Measurements from ENCODE around the gene ADCY6. TPM values are rescaled to one million over a fixed set of nuclear protein-coding genes. Genes with fewer than 3 reads are reported as not detected.
A peak's percentile ranks its signal among the peaks of the same experiment; 100 is the strongest.
"Not testable (repeated sequence)": the region's sequence is repeated elsewhere in the genome, so short reads cannot be mapped to it uniquely, and the experiment has no call there.

The ADCY6 gene
- polyA plus RNA-seq, 6 donors from 2014 or later = not detected

GRCh38 chr12:48739618-48740269, 49.1 kb downstream of the ADCY6 start:
- H3K27me3 Mint-ChIP-seq = peaks cover 17 to 25% (median 21%) of the 10 kb centered on the region in 3 donors
- no peak for ATAC-seq (ENCODE audit: low read depth in 2 of 2)
- no peaks in the 10 kb centered on the region for H3K36me3 Mint-ChIP-seq
- H3K4me1 Mint-ChIP-seq = no peaks in the 10 kb centered on the region
- no peaks in the 10 kb centered on the region for H3K9me3 Mint-ChIP-seq
- no peak for DNase-seq
- peak overlapping the region in 1 of 6 donors; percentile 72 for H3K27ac Mint-ChIP-seq
- no peak overlapping the region for H3K4me3 Mint-ChIP-seq

- Mint-ChIP-seq H3K4me3 (no peak overlapping the region), H3K4me1 (no peaks in the 10 kb centered on the region), H3K9me3 (no peaks in the 10 kb centered on the region), H3K36me3 (no peaks in the 10 kb centered on the region), H3K27me3 (peaks cover 17 to 25% (median 21%) of the 10 kb centered on the region in 3 donors), H3K27ac (peak overlapping the region in 1 of 6 donors; percentile 28)
- ATAC-seq (ENCODE audit: low read depth in 2 of 2) = no peak
- no peak for DNase-seq
Observed at GRCh38 chr12:48736456-48736855, 52.4 kb downstream of the ADCY6 start.

- H3K27me3 Mint-ChIP-seq = peaks cover 12 to 21% (median 14%) of the 10 kb centered on the region in 3 donors
- no peak for ATAC-seq (ENCODE audit: low read depth in 2 of 2)
Observed at GRCh38 chr12:48728807-48729206, 60.1 kb downstream of the ADCY6 start.

GRCh38 chr12:48720737-48721136, 68.2 kb downstream of the ADCY6 start:
- not testable (repeated sequence) for DNase-seq
- peak overlapping the region in 1 of 8 donors; percentile 76 for H3K4me3 Mint-ChIP-seq

More at GRCh38 chr12:48728807-48729206, 60.1 kb downstream of the ADCY6 start:
- Mint-ChIP-seq H3K4me3 (no peak overlapping the region), H3K9me3 (no peaks in the 10 kb centered on the region), H3K27ac (no peak overlapping the region), H3K36me3 (no peaks in the 10 kb centered on the region), H3K4me1 (no peaks in the 10 kb centered on the region)
- DNase-seq = no peak

GRCh38 chr12:48720171-48720570, 68.7 kb downstream of the ADCY6 start:
- not testable (repeated sequence) for DNase-seq; H3K27ac Mint-ChIP-seq; ATAC-seq (ENCODE audit: low read depth in 2 of 2)
- peaks cover 0 to 19% (median 7%) of the 10 kb centered on the region in 3 donors for H3K27me3 Mint-ChIP-seq
- peaks cover 14 to 25% (median 16%) of the 10 kb centered on the region in 3 donors for H3K4me1 Mint-ChIP-seq
- peaks cover 5 to 27% (median 12%) of the 10 kb centered on the region in 7 donors for H3K9me3 Mint-ChIP-seq
- peaks cover 9 to 19% of the 10 kb centered on the region in 2 donors for H3K36me3 Mint-ChIP-seq
- peak overlapping the region in 1 of 8 donors; percentile 76 for H3K4me3 Mint-ChIP-seq

More at GRCh38 chr12:48720737-48721136, 68.2 kb downstream of the ADCY6 start:
- Mint-ChIP-seq H3K9me3 (peaks cover 5 to 27% (median 12%) of the 10 kb centered on the region in 7 donors), H3K36me3 (peaks cover 9 to 19% of the 10 kb centered on the region in 2 donors), H3K4me1 (peaks cover 12 to 19% (median 15%) of the 10 kb centered on the region in 3 donors), H3K27me3 (peaks cover 4 to 22% (median 10%) of the 10 kb centered on the region in 3 donors)
- H3K27ac Mint-ChIP-seq; ATAC-seq (ENCODE audit: low read depth in 2 of 2): not testable (repeated sequence)

- H3K27ac Mint-ChIP-seq = peak overlapping the region in 1 of 6 donors; percentile 99
- peak overlapping the region in 2 of 8 donors; percentile 41 to 69 for H3K4me3 Mint-ChIP-seq
- ATAC-seq (ENCODE audit: low read depth in 2 of 2); DNase-seq: not testable (repeated sequence)
- peaks cover 14 to 36% (median 22%) of the 10 kb centered on the region in 3 donors for H3K4me1 Mint-ChIP-seq
- peaks cover 9 to 19% of the 10 kb centered on the region in 2 donors for H3K36me3 Mint-ChIP-seq
- H3K9me3 Mint-ChIP-seq = peaks cover 5 to 27% (median 12%) of the 10 kb centered on the region in 7 donors
- H3K27me3 Mint-ChIP-seq = peaks cover 0 to 19% (median 7%) of the 10 kb centered on the region in 3 donors
Observed at GRCh38 chr12:48719002-48719401, 69.9 kb downstream of the ADCY6 start.

- peaks cover 14 to 27% of the 10 kb centered on the region in 2 donors for H3K36me3 Mint-ChIP-seq
- DNase-seq = no peak
- no peak for ATAC-seq (ENCODE audit: low read depth in 2 of 2)
Observed at GRCh38 chr12:48717252-48717695, 71.6 kb downstream of the ADCY6 start.

GRCh38 chr12:48716493-48717251, 72.2 kb downstream of the ADCY6 start, which contains the start of gene CCNT1:
TSS of gene CCNT1 (minus strand) at chr12:48716707. CDS start at chr12:48716675, 32 bp downstream.
- ATAC-seq (ENCODE audit: low read depth in 2 of 2) (peak; percentile 85), DNase-seq (peak; percentile 98)
- peaks cover 14 to 27% of the 10 kb centered on the region in 2 donors for H3K36me3 Mint-ChIP-seq
- H3K27me3 Mint-ChIP-seq = peaks cover 0 to 19% (median 7%) of the 10 kb centered on the region in 3 donors
- H3K4me3 Mint-ChIP-seq = peak within 1 kb of the TSS; percentile 80 to 98 (median 94)
- peaks cover 21 to 44% (median 30%) of the 10 kb centered on the region in 3 donors for H3K4me1 Mint-ChIP-seq
- peak within 1 kb of the TSS; percentile 98 to 100 (median 99) for H3K27ac Mint-ChIP-seq
- H3K9me3 Mint-ChIP-seq = peaks cover 5 to 26% (median 12%) of the 10 kb centered on the region in 7 donors

More at GRCh38 chr12:48717252-48717695, 71.6 kb downstream of the ADCY6 start:
- Mint-ChIP-seq H3K4me3 (peak overlapping the region; percentile 80 to 98 (median 94)), H3K27ac (peak overlapping the region; percentile 98 to 100 (median 99)), H3K4me1 (peaks cover 21 to 44% (median 30%) of the 10 kb centered on the region in 3 donors), H3K9me3 (peaks cover 5 to 27% (median 12%) of the 10 kb centered on the region in 7 donors), H3K27me3 (peaks cover 0 to 19% (median 7%) of the 10 kb centered on the region in 3 donors)

Other genes with a start within 250 kb of the ADCY6 start
- not detected for gene LALBA, start 219.0 kb downstream of the ADCY6 start, polyA plus RNA-seq (ENCODE audit: low read depth in 6 of 6)
- 10 to 100 TPM; 32.5 to 65.2 (median 41.3) TPM for gene KANSL2, start 106.9 kb downstream of the ADCY6 start, polyA plus RNA-seq (ENCODE audit: low read depth in 6 of 6)
- gene CCNT1, start 72.4 kb downstream of the ADCY6 start, polyA plus RNA-seq (ENCODE audit: low read depth in 6 of 6) = 10 to 100 TPM; 13.8 to 34.5 (median 26.4) TPM
- 1 to 10 TPM in 1 of 6 donors, under 1 TPM in 2, not detected in 3; 0.17 to 1.0 (median 0.23) TPM for gene CACNB3, start 29.4 kb upstream of the ADCY6 start, polyA plus RNA-seq (ENCODE audit: low read depth in 6 of 6)
- gene DDX23, start 63.1 kb upstream of the ADCY6 start, polyA plus RNA-seq (ENCODE audit: low read depth in 6 of 6) = 10 to 100 TPM in 5 of 6 donors, 1 to 10 TPM in 1; 9.1 to 51.3 (median 29.9) TPM
- gene RND1, start 76.8 kb upstream of the ADCY6 start, polyA plus RNA-seq (ENCODE audit: low read depth in 6 of 6) = 1 to 10 TPM; 2.0 to 3.8 (median 3.0) TPM
- 10 to 100 TPM; 29.3 to 35.6 (median 32.7) TPM for gene FKBP11, start 136.4 kb upstream of the ADCY6 start, polyA plus RNA-seq (ENCODE audit: low read depth in 6 of 6)
- gene ARF3, start 168.4 kb upstream of the ADCY6 start, polyA plus RNA-seq (ENCODE audit: low read depth in 6 of 6) = 10 to 100 TPM; 21.7 to 40.3 (median 25.8) TPM
- gene WNT10B, start 182.6 kb upstream of the ADCY6 start, polyA plus RNA-seq (ENCODE audit: low read depth in 6 of 6) = not detected
- gene WNT1, start 189.2 kb upstream of the ADCY6 start, polyA plus RNA-seq (ENCODE audit: low read depth in 6 of 6) = under 1 TPM in 1 of 6 donors, not detected in 5; 0.23 TPM
- gene DDN, start 210.3 kb upstream of the ADCY6 start, polyA plus RNA-seq (ENCODE audit: low read depth in 6 of 6) = under 1 TPM in 5 of 6 donors, not detected in 1; 0.12 to 0.52 (median 0.20) TPM
- gene PRKAG1, start 229.7 kb upstream of the ADCY6 start, polyA plus RNA-seq (ENCODE audit: low read depth in 6 of 6) = 10 to 100 TPM; 36.2 to 76.2 (median 52.1) TPM